A673 (cell line): Measurements from ENCODE around the gene WDR31. TPM values are rescaled to one million over a fixed set of nuclear protein-coding genes. Genes with fewer than 3 reads are reported as not detected.

Experiments used
- BruUV-seq: library from RNA; stranded (reverse); fragments of 400-500 nt; replicated peaks from 2 replicates; lab custom pipeline; 2021; lab: Mats Ljungman, UMichigan
- CTCF ChIA-PET: fragments of 300-600 bp; sonication (Branson Sonifier 250); formaldehyde crosslinking; loops from one replicate; lab custom pipeline; 2022; ENCODE audit warnings: antibody characterized with exemption; lab: Charles Lee
- POLR2A ChIA-PET: fragments of 300-600 bp; sonication (Branson Sonifier 250); formaldehyde crosslinking; loops from one replicate; lab custom pipeline; 2022; ENCODE audit warnings: antibody characterized with exemption; ENCODE audit not compliant: low non-redundant PET; lab: Charles Lee
- DNase-seq: peaks from one replicate; pipeline ENCODE4 v3.0.0-alpha.2; 2015; ENCODE audit warnings: low spot score
- H3K27ac ChIP-seq: fragments of 200-600 bp; sonication (generic); 2 replicates; pipeline ENCODE4 v1.5.1; 2016; ENCODE audit warnings: mixed run types, low read depth, mild to moderate bottlenecking, mixed read lengths, antibody characterized with exemption, low read length; ENCODE audit not compliant: poor library complexity, severe bottlenecking
- H3K27me3 ChIP-seq: fragments of 200-600 bp; sonication (generic); replicated peaks from 2 replicates; pipeline ENCODE4 v1.6.1; 2017; ENCODE audit warnings: mixed run types, low read depth, mild to moderate bottlenecking, mixed read lengths, antibody characterized with exemption, low read length; ENCODE audit not compliant: insufficient read depth, poor library complexity
- H3K36me3 ChIP-seq: fragments of 200-600 bp; sonication (generic); 2 replicates; pipeline ENCODE4 v1.6.1; 2016; ENCODE audit warnings: mixed run types, mild to moderate bottlenecking, mixed read lengths, antibody characterized with exemption, low read length; ENCODE audit not compliant: insufficient read depth, poor library complexity, severe bottlenecking
- H3K4me1 ChIP-seq: fragments of 200-600 bp; sonication (generic); 2 replicates; pipeline ENCODE4 v1.6.1; 2017; ENCODE audit warnings: mixed run types, mild to moderate bottlenecking, mixed read lengths, antibody characterized with exemption, low read length; ENCODE audit not compliant: insufficient read depth, poor library complexity, severe bottlenecking
- H3K4me3 ChIP-seq: fragments of 200-600 bp; sonication (generic); 2 replicates; pipeline ENCODE4 v1.5.1; 2016; ENCODE audit warnings: low read depth, mixed run types, mild to moderate bottlenecking, mixed read lengths, low read length; ENCODE audit not compliant: poor library complexity, severe bottlenecking
- H3K9me3 ChIP-seq: fragments of 200-600 bp; sonication (generic); 2 replicates; pipeline ENCODE4 v1.6.1; 2016; ENCODE audit warnings: mixed run types, low read depth, mild to moderate bottlenecking, mixed read lengths, antibody characterized with exemption, low read length; ENCODE audit not compliant: poor library complexity, severe bottlenecking
- EZH2 ChIP-seq: fragments of 200-600 bp; sonication (generic); IDR thresholded peaks from 2 replicates; pipeline ENCODE4 v1.6.1; 2017; ENCODE audit warnings: borderline replicate concordance, low read depth, mild to moderate bottlenecking, mixed read lengths, antibody characterized with exemption, low read length; ENCODE audit not compliant: poor library complexity, severe bottlenecking
- intact Hi-C: fragments of 100-400 bp; cut with micrococcal nuclease; formaldehyde crosslinking; loops from one replicate; pipeline ENCODE4 v1.10.0; 2022; ENCODE audit not compliant: unreplicated experiment
- total RNA-seq: library from RNA; stranded (reverse); gene quantifications from 2 replicates; pipeline ENCODE4 v1.2.3, GENCODE V29; 2021
- TF ChIP-seq, protein P1 (sequence below): fragments of 300-800, 200-600 bp; sonication (generic); conservative IDR thresholded peaks from 2 replicates; pipeline ENCODE4 v1.5.1; 2017; ENCODE audit warnings: low read depth, mild to moderate bottlenecking, antibody characterized with exemption, low read length, moderate library complexity, mixed read lengths

Gene WDR31
- total RNA-seq, 1 experiment from 2014 or later = 1.3 TPM

DNA sequence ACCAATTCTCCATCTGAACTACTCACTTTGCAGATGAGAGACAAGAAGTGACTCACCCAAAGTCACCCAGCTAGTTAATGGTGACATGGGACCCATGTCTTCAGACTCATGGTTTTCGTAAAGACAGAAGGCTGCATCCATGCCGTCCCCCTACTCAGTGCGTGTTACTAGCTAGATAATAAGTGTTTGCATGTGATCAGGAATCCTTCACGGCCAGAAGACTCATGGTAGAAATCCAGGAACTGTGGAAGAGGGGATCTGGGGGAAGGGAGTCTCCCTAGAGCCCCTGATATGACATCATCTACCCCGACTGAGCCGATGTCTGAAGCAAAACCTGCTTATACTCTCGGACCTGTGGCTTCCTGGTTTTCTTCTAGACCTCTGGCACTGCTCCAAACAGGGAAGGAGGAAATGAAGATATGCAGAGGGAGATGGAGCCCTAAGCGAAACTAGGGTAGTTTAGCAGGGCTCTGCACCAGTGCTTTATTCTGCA, 40.2 kb downstream of the WDR31 start:
- intact Hi-C loops = loop anchor here (10.0 kb wide), 1 partner anchor 105 kb away; the partner anchor contains the start of gene ALAD

DNA sequence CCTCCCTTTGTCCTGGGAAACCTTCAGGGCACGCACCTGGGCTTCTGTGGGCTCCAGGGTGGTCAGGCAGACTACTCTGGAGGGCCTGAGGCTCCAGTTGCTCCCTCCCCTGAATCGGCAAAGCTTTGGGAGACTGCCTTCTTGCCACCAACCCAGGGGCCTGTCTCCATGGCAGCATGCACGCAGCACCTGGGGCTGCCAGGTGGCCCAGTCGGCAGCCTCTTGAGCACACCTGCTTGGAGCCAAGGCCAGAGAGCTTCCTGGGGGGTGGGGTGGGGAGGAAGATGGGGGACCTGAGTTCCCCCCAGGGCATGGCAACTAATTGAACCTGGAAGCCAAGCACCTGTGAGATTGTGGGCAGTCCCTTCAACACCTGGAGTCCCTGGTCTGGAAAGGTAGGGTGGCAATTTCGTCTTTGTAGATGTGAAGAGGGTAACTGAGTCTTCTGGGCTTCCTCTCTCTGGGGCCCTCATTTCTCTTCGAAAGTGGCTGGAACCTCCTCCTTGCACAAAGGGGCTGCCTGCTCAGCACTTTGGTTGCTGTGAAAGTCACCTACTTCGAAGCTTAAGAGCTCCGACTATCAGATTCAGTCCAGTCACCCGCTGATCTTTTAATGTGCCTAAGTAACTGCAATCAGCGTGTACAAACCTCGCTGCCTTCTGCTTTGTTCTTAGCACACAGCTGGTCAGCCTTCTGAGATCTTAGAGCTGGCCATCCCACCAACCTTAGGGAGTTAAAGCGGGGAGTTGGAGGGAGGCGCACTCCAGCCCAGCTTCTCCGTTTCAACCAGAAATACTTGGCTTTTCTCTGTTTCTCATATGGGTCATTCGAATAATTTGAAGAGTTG, 40.9 kb downstream of the WDR31 start:
- H3K27ac ChIP-seq = no peak overlapping the region
- BruUV-seq = no TSS peak
- H3K27me3 ChIP-seq = no peaks in the 10 kb centered on the region
- H3K36me3 ChIP-seq = no peaks in the 10 kb centered on the region
- no peak for DNase-seq
- H3K4me1 ChIP-seq = no peaks in the 10 kb centered on the region
- POLR2A ChIA-PET = no interaction called here
- H3K4me3 ChIP-seq = no peak overlapping the region
- TF ChIP-seq EZH2 = no peak
- TF ChIP-seq, protein P1, sequence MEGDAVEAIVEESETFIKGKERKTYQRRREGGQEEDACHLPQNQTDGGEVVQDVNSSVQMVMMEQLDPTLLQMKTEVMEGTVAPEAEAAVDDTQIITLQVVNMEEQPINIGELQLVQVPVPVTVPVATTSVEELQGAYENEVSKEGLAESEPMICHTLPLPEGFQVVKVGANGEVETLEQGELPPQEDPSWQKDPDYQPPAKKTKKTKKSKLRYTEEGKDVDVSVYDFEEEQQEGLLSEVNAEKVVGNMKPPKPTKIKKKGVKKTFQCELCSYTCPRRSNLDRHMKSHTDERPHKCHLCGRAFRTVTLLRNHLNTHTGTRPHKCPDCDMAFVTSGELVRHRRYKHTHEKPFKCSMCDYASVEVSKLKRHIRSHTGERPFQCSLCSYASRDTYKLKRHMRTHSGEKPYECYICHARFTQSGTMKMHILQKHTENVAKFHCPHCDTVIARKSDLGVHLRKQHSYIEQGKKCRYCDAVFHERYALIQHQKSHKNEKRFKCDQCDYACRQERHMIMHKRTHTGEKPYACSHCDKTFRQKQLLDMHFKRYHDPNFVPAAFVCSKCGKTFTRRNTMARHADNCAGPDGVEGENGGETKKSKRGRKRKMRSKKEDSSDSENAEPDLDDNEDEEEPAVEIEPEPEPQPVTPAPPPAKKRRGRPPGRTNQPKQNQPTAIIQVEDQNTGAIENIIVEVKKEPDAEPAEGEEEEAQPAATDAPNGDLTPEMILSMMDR = no peak
- CTCF ChIA-PET = no interaction called here
- H3K9me3 ChIP-seq = no peaks in the 10 kb centered on the region
- intact Hi-C loops = no loop called here

More for the DNA sequence above, 40.2 kb downstream of the WDR31 start:
- Histone ChIP-seq H3K27me3 (no peaks in the 10 kb centered on the region), H3K27ac (no peak overlapping the region), H3K4me3 (no peak overlapping the region), H3K36me3 (no peaks in the 10 kb centered on the region), H3K4me1 (no peaks in the 10 kb centered on the region), H3K9me3 (no peaks in the 10 kb centered on the region)
- TF ChIP-seq, protein P1 = no peak
- no peak for TF ChIP-seq EZH2
- DNase-seq = no peak
- CTCF ChIA-PET = no interaction called here
- BruUV-seq = no TSS peak
- POLR2A ChIA-PET = no interaction called here

DNA sequence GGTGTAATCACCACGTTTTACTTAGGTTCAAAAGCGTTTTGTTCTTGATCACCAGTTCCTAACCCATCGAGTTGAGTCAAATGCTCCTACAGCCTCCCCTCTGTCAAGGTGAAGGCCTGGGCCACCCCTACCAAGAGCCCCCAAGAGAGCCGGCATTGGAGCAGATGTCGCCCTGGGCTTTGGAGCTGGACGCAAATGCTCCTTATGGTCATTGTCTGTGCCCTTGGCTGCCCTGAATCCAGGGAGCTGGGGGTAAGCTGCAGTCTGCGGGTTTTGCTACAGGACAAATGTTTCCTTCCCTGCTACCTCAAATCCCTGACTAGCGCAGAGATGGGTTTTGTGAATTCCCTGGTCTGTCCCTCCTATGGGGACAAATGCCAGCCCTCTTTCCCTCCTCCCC, 41.8 kb downstream of the WDR31 start:
- ChIA-PET POLR2A (no interaction called here), CTCF (no interaction called here)
- no peaks in the 10 kb centered on the region for H3K27me3 ChIP-seq
- BruUV-seq = no TSS peak
- H3K9me3 ChIP-seq = no peaks in the 10 kb centered on the region
- H3K27ac ChIP-seq = no peak overlapping the region
- peaks cover 2% of the 10 kb centered on the region for H3K36me3 ChIP-seq
- no peak for TF ChIP-seq EZH2
- TF ChIP-seq, protein P1 = no peak
- H3K4me1 ChIP-seq = no peaks in the 10 kb centered on the region
- H3K4me3 ChIP-seq = no peak overlapping the region
- no peak for DNase-seq
- intact Hi-C loops = no loop called here
